Erythroblast (primary cell): Measurements from ENCODE around the gene BAIAP3.

Experiments used
- GATA1 ChIP-seq: IDR thresholded peaks from 2 replicates; pipeline ENCODE4 v1.6.1; 2011; ENCODE audit warnings: low read depth, mild to moderate bottlenecking, control low read depth, low read length, moderate library complexity
- POLR2A ChIP-seq: IDR thresholded peaks from 2 replicates; pipeline ENCODE4 v1.6.1; 2011; ENCODE audit warnings: mild to moderate bottlenecking, low read length

DNA sequence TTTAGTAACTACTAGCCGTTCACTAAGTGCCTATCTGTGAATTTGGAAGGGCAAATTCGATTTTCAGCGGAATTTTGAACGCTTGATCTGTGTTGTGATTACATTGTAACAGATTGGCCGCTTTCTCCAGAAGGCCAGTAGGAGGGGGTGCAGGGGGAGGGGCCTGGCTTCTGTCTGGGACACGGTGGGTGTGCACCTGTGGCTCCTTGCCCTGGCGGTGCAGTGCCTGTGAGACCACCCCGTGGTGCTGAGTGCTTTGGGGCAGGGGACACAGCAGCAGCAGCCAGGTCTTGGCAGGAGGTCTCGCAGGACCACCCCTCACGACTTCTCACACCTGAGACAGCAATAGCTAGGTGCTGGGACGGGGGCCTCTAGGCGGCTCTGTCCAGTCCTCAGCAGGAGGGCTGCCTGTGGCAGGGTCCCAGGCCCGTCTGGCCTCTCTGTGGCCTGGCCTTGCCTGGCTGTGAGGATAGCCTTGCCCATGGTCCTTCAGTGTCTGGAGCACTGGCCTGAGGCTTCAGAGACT is 22.2 kb upstream of the BAIAP3 start:
- TF ChIP-seq POLR2A (no peak), GATA1 (no peak)
